ENCODE measurements around the gene NME7. TPM values are rescaled to one million over a fixed set of nuclear protein-coding genes. Genes with fewer than 3 reads are reported as not detected.

The NME7 gene
- total RNA-seq, 1 donor from 2014 or later = 60.6 TPM

GRCh38 chr1:169249611-169250010 lies 118.0 kb downstream of the NME7 start:
- H3K27me3 Mint-ChIP-seq (ENCODE audit: insufficient read depth, low read depth) = no peaks in the 10 kb centered on the region
- H3K4me1 ChIP-seq = no peaks in the 10 kb centered on the region
- no peaks in the 10 kb centered on the region for H3K9me3 ChIP-seq (ENCODE audit: low read depth)

GRCh38 chr1:169245706-169246105 lies 121.9 kb downstream of the NME7 start:
- Mint-ChIP-seq H3K36me3 (no peaks in the 10 kb centered on the region), H3K27ac (no peak overlapping the region), H3K27me3 (ENCODE audit: insufficient read depth, low read depth) (no peaks in the 10 kb centered on the region), H3K4me1 (peaks cover 2% of the 10 kb centered on the region), H3K4me3 (no peak overlapping the region), H3K9me3 (no peaks in the 10 kb centered on the region)
- no peaks in the 10 kb centered on the region for H3K36me3 ChIP-seq
- H3F3A ChIP-seq (ENCODE audit: low read depth) = no peaks in the 10 kb centered on the region
- no peak overlapping the region for H2AFZ ChIP-seq (replicated peaks)
- DNase-seq (ENCODE audit: low spot score) = no peak
- H4K20me1 ChIP-seq (ENCODE audit: low read depth) = no peaks in the 10 kb centered on the region
- no peak overlapping the region for H3K4me3 ChIP-seq
- H3K4me1 ChIP-seq = peaks cover 5% of the 10 kb centered on the region
- H3K27me3 ChIP-seq = no peaks in the 10 kb centered on the region
- TF ChIP-seq EZH2 (IDR thresholded peaks at IDR 0.05) = no peak
- TF ChIP-seq EZH2phosphoT487 (IDR thresholded peaks at IDR 0.05) = no peak
- TF ChIP-seq CTCF (IDR thresholded peaks at IDR 0.05) = no peak
- H3K9ac ChIP-seq = no peak overlapping the region
- H3K79me2 ChIP-seq (ENCODE audit: low read depth) = no peaks in the 10 kb centered on the region
- H3K9me3 ChIP-seq (ENCODE audit: low read depth) = no peaks in the 10 kb centered on the region
- no peak overlapping the region for H3K27ac ChIP-seq
- H3K4me2 ChIP-seq = no peak overlapping the region

More at GRCh38 chr1:169249611-169250010, 118.0 kb downstream of the NME7 start:
- Mint-ChIP-seq H3K4me1 (no peaks in the 10 kb centered on the region), H3K27ac (no peak overlapping the region), H3K36me3 (no peaks in the 10 kb centered on the region), H3K9me3 (peaks cover 2% of the 10 kb centered on the region), H3K4me3 (no peak overlapping the region)
- Histone ChIP-seq H3K9ac (no peak overlapping the region), H3F3A (ENCODE audit: low read depth) (no peaks in the 10 kb centered on the region), H3K4me3 (no peak overlapping the region), H2AFZ (replicated peaks) (no peak overlapping the region), H3K4me2 (no peak overlapping the region), H3K79me2 (ENCODE audit: low read depth) (no peaks in the 10 kb centered on the region), H3K27me3 (no peaks in the 10 kb centered on the region), H4K20me1 (ENCODE audit: low read depth) (no peaks in the 10 kb centered on the region), H3K36me3 (no peaks in the 10 kb centered on the region), H3K27ac (no peak overlapping the region)
- TF ChIP-seq EZH2phosphoT487 (IDR thresholded peaks at IDR 0.05) (no peak), CTCF (IDR thresholded peaks at IDR 0.05) (no peak), EZH2 (IDR thresholded peaks at IDR 0.05) (no peak)
- no peak for DNase-seq (ENCODE audit: low spot score)

- Histone ChIP-seq H3K4me1 (peaks cover 8% of the 10 kb centered on the region), H3K4me2 (no peak overlapping the region), H3K27ac (no peak overlapping the region), H3K36me3 (no peaks in the 10 kb centered on the region), H3K9ac (no peak overlapping the region), H3K9me3 (ENCODE audit: low read depth) (no peaks in the 10 kb centered on the region), H3K4me3 (no peak overlapping the region), H3K27me3 (no peaks in the 10 kb centered on the region), H4K20me1 (ENCODE audit: low read depth) (no peaks in the 10 kb centered on the region), H3K79me2 (ENCODE audit: low read depth) (no peaks in the 10 kb centered on the region), H3F3A (ENCODE audit: low read depth) (no peaks in the 10 kb centered on the region), H2AFZ (replicated peaks) (no peak overlapping the region)
- Mint-ChIP-seq H3K4me3 (no peak overlapping the region), H3K4me1 (peaks cover 2% of the 10 kb centered on the region), H3K27me3 (ENCODE audit: insufficient read depth, low read depth) (no peaks in the 10 kb centered on the region), H3K27ac (no peak overlapping the region), H3K9me3 (no peaks in the 10 kb centered on the region), H3K36me3 (no peaks in the 10 kb centered on the region)
- DNase-seq (ENCODE audit: low spot score) = no peak
- TF ChIP-seq EZH2phosphoT487 (IDR thresholded peaks at IDR 0.05) (no peak), CTCF (IDR thresholded peaks at IDR 0.05) (no peak), EZH2 (IDR thresholded peaks at IDR 0.05) (no peak)
Measured at GRCh38 chr1:169240449-169241232, 127.0 kb downstream of the NME7 start.
